A673 (cell line): Measurements from ENCODE around the gene CCER1. TPM values are rescaled to one million over a fixed set of nuclear protein-coding genes. Genes with fewer than 3 reads are reported as not detected.

Source experiments
- BruUV-seq: library from RNA; stranded (reverse); fragments of 400-500 nt; replicated peaks from 2 replicates; lab custom pipeline; 2021; lab: Mats Ljungman, UMichigan
- CTCF ChIA-PET: fragments of 300-600 bp; sonication (Branson Sonifier 250); formaldehyde crosslinking; loops from one replicate; lab custom pipeline; 2022; ENCODE audit warnings: antibody characterized with exemption; lab: Charles Lee
- POLR2A ChIA-PET: fragments of 300-600 bp; sonication (Branson Sonifier 250); formaldehyde crosslinking; loops from one replicate; lab custom pipeline; 2022; ENCODE audit warnings: antibody characterized with exemption; ENCODE audit not compliant: low non-redundant PET; lab: Charles Lee
- DNase-seq: peaks from one replicate; pipeline ENCODE4 v3.0.0-alpha.2; 2015; ENCODE audit warnings: low spot score
- H3K27ac ChIP-seq: fragments of 200-600 bp; sonication (generic); 2 replicates; pipeline ENCODE4 v1.5.1; 2016; ENCODE audit warnings: mixed run types, low read depth, mild to moderate bottlenecking, mixed read lengths, antibody characterized with exemption, low read length; ENCODE audit not compliant: poor library complexity, severe bottlenecking
- H3K27me3 ChIP-seq: fragments of 200-600 bp; sonication (generic); replicated peaks from 2 replicates; pipeline ENCODE4 v1.6.1; 2017; ENCODE audit warnings: mixed run types, low read depth, mild to moderate bottlenecking, mixed read lengths, antibody characterized with exemption, low read length; ENCODE audit not compliant: insufficient read depth, poor library complexity
- H3K36me3 ChIP-seq: fragments of 200-600 bp; sonication (generic); 2 replicates; pipeline ENCODE4 v1.6.1; 2016; ENCODE audit warnings: mixed run types, mild to moderate bottlenecking, mixed read lengths, antibody characterized with exemption, low read length; ENCODE audit not compliant: insufficient read depth, poor library complexity, severe bottlenecking
- H3K4me1 ChIP-seq: fragments of 200-600 bp; sonication (generic); 2 replicates; pipeline ENCODE4 v1.6.1; 2017; ENCODE audit warnings: mixed run types, mild to moderate bottlenecking, mixed read lengths, antibody characterized with exemption, low read length; ENCODE audit not compliant: insufficient read depth, poor library complexity, severe bottlenecking
- H3K4me3 ChIP-seq: fragments of 200-600 bp; sonication (generic); 2 replicates; pipeline ENCODE4 v1.5.1; 2016; ENCODE audit warnings: low read depth, mixed run types, mild to moderate bottlenecking, mixed read lengths, low read length; ENCODE audit not compliant: poor library complexity, severe bottlenecking
- H3K9me3 ChIP-seq: fragments of 200-600 bp; sonication (generic); 2 replicates; pipeline ENCODE4 v1.6.1; 2016; ENCODE audit warnings: mixed run types, low read depth, mild to moderate bottlenecking, mixed read lengths, antibody characterized with exemption, low read length; ENCODE audit not compliant: poor library complexity, severe bottlenecking
- CTCF ChIP-seq: fragments of 300-800, 200-600 bp; sonication (generic); conservative IDR thresholded peaks from 2 replicates; pipeline ENCODE4 v1.5.1; 2017; ENCODE audit warnings: low read depth, mild to moderate bottlenecking, antibody characterized with exemption, low read length, moderate library complexity, mixed read lengths
- EZH2 ChIP-seq: fragments of 200-600 bp; sonication (generic); IDR thresholded peaks from 2 replicates; pipeline ENCODE4 v1.6.1; 2017; ENCODE audit warnings: borderline replicate concordance, low read depth, mild to moderate bottlenecking, mixed read lengths, antibody characterized with exemption, low read length; ENCODE audit not compliant: poor library complexity, severe bottlenecking
- intact Hi-C: fragments of 100-400 bp; cut with micrococcal nuclease; formaldehyde crosslinking; loops from one replicate; pipeline ENCODE4 v1.10.0; 2022; ENCODE audit not compliant: unreplicated experiment
- total RNA-seq: library from RNA; stranded (reverse); gene quantifications from 2 replicates; pipeline ENCODE4 v1.2.3, GENCODE V29; 2021

The CCER1 gene
- total RNA-seq, 1 experiment from 2014 or later = not detected

GRCh38 chr12:90959538-90960139, 4.7 kb upstream of the CCER1 start:
- no peaks in the 10 kb centered on the region for H3K9me3 ChIP-seq
- POLR2A ChIA-PET = no interaction called here
- no peaks in the 10 kb centered on the region for H3K27me3 ChIP-seq
- intact Hi-C loops = no loop called here
- no peak overlapping the region for H3K4me3 ChIP-seq
- no peak overlapping the region for H3K27ac ChIP-seq
- no TSS peak for BruUV-seq
- DNase-seq = peak; percentile 61
- CTCF ChIA-PET = interaction anchor here (0.5 to 1.6 kb wide), 3 partner anchors 19 to 396 kb away, joined by 3 to 7 read pairs (median 6); no protein-coding TSS in a partner anchor
- TF ChIP-seq CTCF = peak; percentile 81
- TF ChIP-seq EZH2 = no peak
- H3K4me1 ChIP-seq = no peaks in the 10 kb centered on the region
- H3K36me3 ChIP-seq = no peaks in the 10 kb centered on the region

- Histone ChIP-seq H3K27me3 (no peaks in the 10 kb centered on the region), H3K4me1 (no peaks in the 10 kb centered on the region), H3K27ac (no peak overlapping the region), H3K9me3 (no peaks in the 10 kb centered on the region), H3K4me3 (no peak overlapping the region), H3K36me3 (no peaks in the 10 kb centered on the region)
- ChIA-PET CTCF (interaction anchor here (0.5 to 1.6 kb wide), 2 partner anchors 19 to 396 kb away, joined by 6 to 7 read pairs; no protein-coding TSS in a partner anchor), POLR2A (no interaction called here)
- no TSS peak for BruUV-seq
- no peak for DNase-seq
- intact Hi-C loops = no loop called here
- TF ChIP-seq CTCF (peak; percentile 31; the same call in 1 of the 2 replicates), EZH2 (no peak)
Measured at GRCh38 chr12:90959032-90959431, 4.1 kb upstream of the CCER1 start.

- intact Hi-C loops = no loop called here
- ChIA-PET CTCF (interaction anchor here (1.6 kb wide), 1 partner anchor 397 kb away, joined by 7 read pairs; no protein-coding TSS in a partner anchor), POLR2A (no interaction called here)
- no peaks in the 10 kb centered on the region for H3K36me3 ChIP-seq
- no peaks in the 10 kb centered on the region for H3K4me1 ChIP-seq
- TF ChIP-seq CTCF (no peak), EZH2 (no peak)
- BruUV-seq = no TSS peak
- H3K4me3 ChIP-seq = no peak overlapping the region
- no peaks in the 10 kb centered on the region for H3K9me3 ChIP-seq
- no peak for DNase-seq
- H3K27me3 ChIP-seq = no peaks in the 10 kb centered on the region
- no peak overlapping the region for H3K27ac ChIP-seq
Measured at GRCh38 chr12:90958347-90958746, 3.4 kb upstream of the CCER1 start.
